ENCODE data around the gene ERI3. TPM values are rescaled to one million over a fixed set of nuclear protein-coding genes. Genes with fewer than 3 reads are reported as not detected.

ERI3 gene
- total and polyA plus RNA-seq, 9 of the 15 experiments (the other 6 are each of a cell fraction or from before 2014, with no cell fraction given), result 47.8 to 93.4 (median 67.2) TPM

DNA sequence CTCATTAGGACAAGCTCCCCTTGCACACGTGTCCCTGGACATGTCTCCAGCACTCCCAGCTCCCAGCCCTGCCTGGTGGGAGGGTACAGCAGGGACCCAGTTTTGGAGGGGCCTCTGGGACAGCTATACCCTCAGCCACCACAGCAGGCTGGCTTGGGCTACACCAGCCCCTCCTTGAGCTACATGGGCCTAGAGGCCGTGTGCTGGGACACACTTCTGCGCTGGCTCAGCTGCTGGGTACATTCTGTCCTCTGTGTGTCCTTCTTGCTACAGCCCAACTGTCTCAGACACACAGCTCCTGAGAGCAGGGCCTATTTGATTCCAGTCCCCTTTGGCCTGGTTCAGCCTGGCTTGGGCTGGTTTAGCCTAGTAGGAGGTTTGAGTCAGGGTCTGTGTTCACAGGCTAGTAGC is 115.1 kb downstream of the ERI3 start (continued):
- TF ChIP-seq FOXO4 (CRISPR knock-in tag; IDR thresholded peaks at IDR 0.05) (no peak), ILK (tag; IDR thresholded peaks at IDR 0.05; ENCODE audit: borderline replicate concordance, low read depth) (no peak), ZNF639 (CRISPR knock-in tag; conservative IDR thresholded peaks at IDR 0.05 in 1 of 2, IDR thresholded peaks at IDR 0.05 in 1 of 2) (no peak), ZNF740 (CRISPR knock-in tag; IDR thresholded peaks at IDR 0.05) (0 out of 2 replicates have a peak, but pooled peaks have one; percentile 9), ZNF740 (tag; IDR thresholded peaks at IDR 0.05) (no peak), RBBP5 (IDR thresholded peaks at IDR 0.05; ENCODE audit: borderline replicate concordance, insufficient read depth, low read length, poor library complexity, severe bottlenecking) (no peak), NEUROD1 (IDR thresholded peaks at IDR 0.05; ENCODE audit: borderline replicate concordance, low read depth, low read length, partially characterized antibody) (no peak), SREBF2 (CRISPR knock-in tag; IDR thresholded peaks at IDR 0.05) (no peak)
- TF ChIP-seq, protein P1, sequence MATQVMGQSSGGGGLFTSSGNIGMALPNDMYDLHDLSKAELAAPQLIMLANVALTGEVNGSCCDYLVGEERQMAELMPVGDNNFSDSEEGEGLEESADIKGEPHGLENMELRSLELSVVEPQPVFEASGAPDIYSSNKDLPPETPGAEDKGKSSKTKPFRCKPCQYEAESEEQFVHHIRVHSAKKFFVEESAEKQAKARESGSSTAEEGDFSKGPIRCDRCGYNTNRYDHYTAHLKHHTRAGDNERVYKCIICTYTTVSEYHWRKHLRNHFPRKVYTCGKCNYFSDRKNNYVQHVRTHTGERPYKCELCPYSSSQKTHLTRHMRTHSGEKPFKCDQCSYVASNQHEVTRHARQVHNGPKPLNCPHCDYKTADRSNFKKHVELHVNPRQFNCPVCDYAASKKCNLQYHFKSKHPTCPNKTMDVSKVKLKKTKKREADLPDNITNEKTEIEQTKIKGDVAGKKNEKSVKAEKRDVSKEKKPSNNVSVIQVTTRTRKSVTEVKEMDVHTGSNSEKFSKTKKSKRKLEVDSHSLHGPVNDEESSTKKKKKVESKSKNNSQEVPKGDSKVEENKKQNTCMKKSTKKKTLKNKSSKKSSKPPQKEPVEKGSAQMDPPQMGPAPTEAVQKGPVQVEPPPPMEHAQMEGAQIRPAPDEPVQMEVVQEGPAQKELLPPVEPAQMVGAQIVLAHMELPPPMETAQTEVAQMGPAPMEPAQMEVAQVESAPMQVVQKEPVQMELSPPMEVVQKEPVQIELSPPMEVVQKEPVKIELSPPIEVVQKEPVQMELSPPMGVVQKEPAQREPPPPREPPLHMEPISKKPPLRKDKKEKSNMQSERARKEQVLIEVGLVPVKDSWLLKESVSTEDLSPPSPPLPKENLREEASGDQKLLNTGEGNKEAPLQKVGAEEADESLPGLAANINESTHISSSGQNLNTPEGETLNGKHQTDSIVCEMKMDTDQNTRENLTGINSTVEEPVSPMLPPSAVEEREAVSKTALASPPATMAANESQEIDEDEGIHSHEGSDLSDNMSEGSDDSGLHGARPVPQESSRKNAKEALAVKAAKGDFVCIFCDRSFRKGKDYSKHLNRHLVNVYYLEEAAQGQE (IDR thresholded peaks at IDR 0.05; ENCODE audit: borderline replicate concordance), result peak; percentile 40; the same call in 1 of the 2 replicates
- TF ChIP-seq, protein P1 (CRISPR knock-in tag; IDR thresholded peaks at IDR 0.05; ENCODE audit: low read depth), result no peak
